H1 (cell line): ENCODE results near the gene WFDC8.

Experiments used
- CHD1 ChIP-seq: IDR thresholded peaks from 2 replicates; pipeline ENCODE4 v1.6.1; 2012; ENCODE audit warnings: low read depth, low read length, improper control_type of control experiment
- CTCF ChIP-seq, 3 experiments: IDR thresholded peaks; 1 replicate in 2 of 3; 2 replicates in 1 of 3; pipeline versions ENCODE4 v1.5.1 to v1.6.1; 2011; ENCODE audit warnings: low read length in 3 of 3, mild to moderate bottlenecking in 3 of 3, inconsistent platforms in 2 of 3, low read depth in 1 of 3, moderate library complexity in 1 of 3; ENCODE audit not compliant: insufficient read depth in 1 of 3; ENCODE audit errors: control extremely low read depth in 1 of 3
- GABPA ChIP-seq: IDR thresholded peaks from 2 replicates; pipeline ENCODE4 v1.6.1; 2011; ENCODE audit warnings: mild to moderate bottlenecking, low read length, moderate library complexity, borderline replicate concordance; ENCODE audit not compliant: insufficient read depth

- TF ChIP-seq CTCF (IDR thresholded peaks at IDR 0.05; ENCODE audit: control extremely low read depth in 1 of 3, insufficient read depth in 1 of 3, low read depth in 1 of 3, low read length in 3 of 3) (no peak), GABPA (no peak), CHD1 (no peak)
These were observed 71.9 kb downstream of the WFDC8 start for GRCh38 chr20:45507011-45507820.
